T-helper 17 cell (primary cell): ENCODE data around the gene CLIP4. TPM values are rescaled to one million over a fixed set of nuclear protein-coding genes. Genes with fewer than 3 reads are reported as not detected.

Source experiments
- ATAC-seq: fragments of 150-1000 bp; cut with Tn5 transposase; 2 replicates; pipeline ENCODE4 v1.10.0; 2021; ENCODE audit warnings: mild to moderate bottlenecking, moderate library complexity
- DNase-seq, 3 donors: peaks; one replicate each; pipeline versions ENCODE4 v3.0.0 to v3.0.0-alpha.2; 2020 to 2021
- H3K9me3 ChIP-seq: one replicate; pipeline ENCODE4 v1.7.0; 2013; ENCODE audit warnings: low read length, mild to moderate bottlenecking; ENCODE audit not compliant: control insufficient read depth, poor library complexity, severe bottlenecking
- H3K27ac Mint-ChIP-seq: one replicate; pipeline ENCODE4 v1.8.0; 2022; ENCODE audit warnings: mild to moderate bottlenecking, moderate library complexity, mixed read lengths
- H3K27me3 Mint-ChIP-seq: one replicate; pipeline ENCODE4 v1.8.0; 2022; ENCODE audit warnings: mixed read lengths
- H3K36me3 Mint-ChIP-seq: one replicate; pipeline ENCODE4 v1.8.0; 2022; ENCODE audit warnings: low read depth, mixed read lengths
- H3K4me1 Mint-ChIP-seq: one replicate; pipeline ENCODE4 v1.8.0; 2022; ENCODE audit warnings: mild to moderate bottlenecking, mixed read lengths
- H3K4me3 Mint-ChIP-seq: one replicate; pipeline ENCODE4 v1.8.0; 2022; ENCODE audit warnings: mild to moderate bottlenecking, moderate library complexity, mixed read lengths
- total RNA-seq, 4 donors: library from RNA in 2 of 4; stranded (reverse) in 2 of 4; gene quantifications; one replicate each; pipeline ENCODE4 v1.2.3 and lab custom pipeline; 2022 to 2026

Gene CLIP4
- total RNA-seq, 2 donors from 2014 or later = 36.8 to 41.6 TPM

GRCh38 chr2:29226808-29227207 is 111.6 kb downstream of the CLIP4 start:
- Mint-ChIP-seq H3K4me3 (no peak overlapping the region), H3K27me3 (peaks cover 31% of the 10 kb centered on the region), H3K27ac (no peak overlapping the region), H3K4me1 (no peaks in the 10 kb centered on the region), H3K36me3 (no peaks in the 10 kb centered on the region)
- no peaks in the 10 kb centered on the region for H3K9me3 ChIP-seq
- DNase-seq (no peak), ATAC-seq (no peak)

GRCh38 chr2:29227935-29228675 is 112.9 kb downstream of the CLIP4 start:
- ATAC-seq = no peak
- H3K4me1 Mint-ChIP-seq = no peaks in the 10 kb centered on the region
- no peak overlapping the region for H3K4me3 Mint-ChIP-seq
- H3K27me3 Mint-ChIP-seq = peaks cover 31% of the 10 kb centered on the region
- H3K36me3 Mint-ChIP-seq = no peaks in the 10 kb centered on the region
- no peak overlapping the region for H3K27ac Mint-ChIP-seq
- no peak for DNase-seq
- no peaks in the 10 kb centered on the region for H3K9me3 ChIP-seq

GRCh38 chr2:29228947-29229346 is 113.7 kb downstream of the CLIP4 start:
- Mint-ChIP-seq H3K27me3 (peaks cover 38% of the 10 kb centered on the region), H3K36me3 (peaks cover 4% of the 10 kb centered on the region), H3K4me3 (no peak overlapping the region), H3K4me1 (peaks cover 4% of the 10 kb centered on the region), H3K27ac (no peak overlapping the region)
- no peak for DNase-seq
- no peak for ATAC-seq
- H3K9me3 ChIP-seq = no peaks in the 10 kb centered on the region

GRCh38 chr2:29229640-29230039 is 114.4 kb downstream of the CLIP4 start:
- Mint-ChIP-seq H3K27me3 (peaks cover 45% of the 10 kb centered on the region), H3K4me3 (no peak overlapping the region), H3K4me1 (peaks cover 4% of the 10 kb centered on the region), H3K36me3 (peaks cover 6% of the 10 kb centered on the region), H3K27ac (no peak overlapping the region)
- ATAC-seq = no peak
- H3K9me3 ChIP-seq = no peaks in the 10 kb centered on the region
- no peak for DNase-seq

GRCh38 chr2:29232041-29232440 is 116.8 kb downstream of the CLIP4 start:
- H3K27ac Mint-ChIP-seq = no peak overlapping the region
- ATAC-seq (no peak), DNase-seq (no peak)
- H3K36me3 Mint-ChIP-seq = peaks cover 10% of the 10 kb centered on the region
- H3K9me3 ChIP-seq = no peaks in the 10 kb centered on the region
- H3K27me3 Mint-ChIP-seq = peaks cover 47% of the 10 kb centered on the region
- peaks cover 7% of the 10 kb centered on the region for H3K4me1 Mint-ChIP-seq
- no peak overlapping the region for H3K4me3 Mint-ChIP-seq

- Mint-ChIP-seq H3K27me3 (peaks cover 52% of the 10 kb centered on the region), H3K36me3 (peaks cover 11% of the 10 kb centered on the region), H3K4me1 (peaks cover 7% of the 10 kb centered on the region), H3K4me3 (no peak overlapping the region), H3K27ac (no peak overlapping the region)
- DNase-seq = no peak
- no peaks in the 10 kb centered on the region for H3K9me3 ChIP-seq
- no peak for ATAC-seq
Observed at GRCh38 chr2:29233428-29233827, 118.2 kb downstream of the CLIP4 start.

- H3K4me3 Mint-ChIP-seq = no peak overlapping the region
- no peak overlapping the region for H3K27ac Mint-ChIP-seq
- peaks cover 7% of the 10 kb centered on the region for H3K4me1 Mint-ChIP-seq
- no peaks in the 10 kb centered on the region for H3K9me3 ChIP-seq
- H3K36me3 Mint-ChIP-seq = peaks cover 11% of the 10 kb centered on the region
- no peak for ATAC-seq
- DNase-seq = no peak
- H3K27me3 Mint-ChIP-seq = peaks cover 51% of the 10 kb centered on the region
Observed at GRCh38 chr2:29235411-29235810, 120.2 kb downstream of the CLIP4 start.

GRCh38 chr2:29236074-29236473 is 120.9 kb downstream of the CLIP4 start:
- H3K27me3 Mint-ChIP-seq = peaks cover 55% of the 10 kb centered on the region
- peaks cover 7% of the 10 kb centered on the region for H3K4me1 Mint-ChIP-seq
- no peaks in the 10 kb centered on the region for H3K9me3 ChIP-seq
- H3K4me3 Mint-ChIP-seq = no peak overlapping the region
- H3K27ac Mint-ChIP-seq = no peak overlapping the region
- H3K36me3 Mint-ChIP-seq = peaks cover 11% of the 10 kb centered on the region
- DNase-seq = no peak
- no peak for ATAC-seq

GRCh38 chr2:29238497-29238896 is 123.3 kb downstream of the CLIP4 start:
- H3K4me3 Mint-ChIP-seq = no peak overlapping the region
- H3K4me1 Mint-ChIP-seq = peaks cover 6% of the 10 kb centered on the region
- DNase-seq = no peak
- peaks cover 57% of the 10 kb centered on the region for H3K27me3 Mint-ChIP-seq
- H3K27ac Mint-ChIP-seq = no peak overlapping the region
- H3K36me3 Mint-ChIP-seq = peaks cover 11% of the 10 kb centered on the region
- no peak for ATAC-seq
- no peaks in the 10 kb centered on the region for H3K9me3 ChIP-seq

Other genes with a start within 250 kb of the CLIP4 start
- 10 to 100 TPM; 16.2 to 17.7 TPM for gene TRMT61B, start 245.1 kb upstream of the CLIP4 start, total RNA-seq
- 10 to 100 TPM; 66.6 to 84.3 TPM for gene WDR43, start 220.7 kb upstream of the CLIP4 start, total RNA-seq
- 1 to 10 TPM; 4.2 to 5.2 TPM for gene TOGARAM2, start 134.1 kb upstream of the CLIP4 start, total RNA-seq
- gene PCARE, start 40.9 kb upstream of the CLIP4 start, total RNA-seq = not detected